K562 (cell line): Measurements from ENCODE around the gene ADGRA3.

Experiments used
- BACH1 ChIP-seq: fragments of 200-800 bp; sonication (Bioruptor generic); IDR thresholded peaks from 2 replicates; pipeline ENCODE4 v1.6.1; 2016; ENCODE audit warnings: missing genetic modification characterization, missing compliant biosample characterization
- EP300 ChIP-seq: IDR thresholded peaks from 2 replicates; pipeline ENCODE4 v1.6.1; 2012; ENCODE audit warnings: low read length, improper control_type of control experiment
- MEIS2 ChIP-seq: fragments of 450-650 bp; IDR thresholded peaks from 2 replicates; pipeline ENCODE4 v1.6.1; 2014; ENCODE audit warnings: mild to moderate bottlenecking; ENCODE audit not compliant: partially characterized antibody
- MYC ChIP-seq, 2 experiments: fragments of 250-450 bp in 1 of 2; sonication (Bioruptor Pico) in 1 of 2; IDR thresholded peaks; 2 replicates each; pipeline versions ENCODE4 v1.5.1 to v1.6.1; 2012 to 2021; ENCODE audit warnings: low read depth in 2 of 2, borderline replicate concordance in 1 of 2, improper control_type of control experiment in 1 of 2, low read length in 1 of 2, mild to moderate bottlenecking in 1 of 2, moderate library complexity in 1 of 2
- POLR2AphosphoS5 ChIP-seq: IDR thresholded peaks from 2 replicates; pipeline ENCODE4 v1.6.1; 2011; ENCODE audit warnings: mild to moderate bottlenecking, low read depth, low read length, moderate library complexity; ENCODE audit not compliant: control insufficient read depth, insufficient read depth
- RAD21 ChIP-seq, 2 experiments: fragments of 250-450 bp in 1 of 2; fragments of 450-650 bp in 1 of 2; sonication (Bioruptor Pico) in 1 of 2; formaldehyde crosslinking in 1 of 2; IDR thresholded peaks in 1 of 2; conservative IDR thresholded peaks in 1 of 2; 2 replicates each; pipeline versions ENCODE4 v1.4.0 to v1.8.0; 2020 to 2022; ENCODE audit warnings: mild to moderate bottlenecking in 2 of 2, moderate library complexity in 1 of 2
- SRF ChIP-seq, 2 experiments: fragments of 250-450, 450-650 bp in 1 of 2; sonication (Bioruptor Pico) in 1 of 2; sonication (generic) in 1 of 2; formaldehyde crosslinking; IDR thresholded peaks; 2 replicates each; pipeline versions ENCODE4 v1.5.0 to v1.5.1; 2020 to 2022; ENCODE audit warnings: mild to moderate bottlenecking in 1 of 2, missing genetic modification reagents in 1 of 2
- ZNF146 ChIP-seq: IDR thresholded peaks from one replicate; pipeline ENCODE4 v1.6.1; 2018; ENCODE audit warnings: missing compliant biosample characterization; ENCODE audit not compliant: unreplicated experiment
- TF ChIP-seq, protein P1 (sequence below): fragments of 450-650 bp; IDR thresholded peaks from 2 replicates; pipeline ENCODE4 v1.6.1; 2017; ENCODE audit warnings: antibody characterized with exemption

- TF ChIP-seq MEIS2 (no peak), BACH1 (tag) (no peak), POLR2AphosphoS5 (no peak), RAD21 (CRISPR knock-in tag; conservative IDR thresholded peaks at IDR 0.05 in 1 of 2, IDR thresholded peaks at IDR 0.05 in 1 of 2) (no peak), SRF (CRISPR knock-in tag; IDR thresholded peaks at IDR 0.05) (no peak), ZNF146 (no peak), MYC (IDR thresholded peaks at IDR 0.05; ENCODE audit: low read depth, low read length) (no peak), MYC (CRISPR knock-in tag; IDR thresholded peaks at IDR 0.05; ENCODE audit: borderline replicate concordance, low read depth) (no peak), EP300 (no peak)
- TF ChIP-seq, protein P1, sequence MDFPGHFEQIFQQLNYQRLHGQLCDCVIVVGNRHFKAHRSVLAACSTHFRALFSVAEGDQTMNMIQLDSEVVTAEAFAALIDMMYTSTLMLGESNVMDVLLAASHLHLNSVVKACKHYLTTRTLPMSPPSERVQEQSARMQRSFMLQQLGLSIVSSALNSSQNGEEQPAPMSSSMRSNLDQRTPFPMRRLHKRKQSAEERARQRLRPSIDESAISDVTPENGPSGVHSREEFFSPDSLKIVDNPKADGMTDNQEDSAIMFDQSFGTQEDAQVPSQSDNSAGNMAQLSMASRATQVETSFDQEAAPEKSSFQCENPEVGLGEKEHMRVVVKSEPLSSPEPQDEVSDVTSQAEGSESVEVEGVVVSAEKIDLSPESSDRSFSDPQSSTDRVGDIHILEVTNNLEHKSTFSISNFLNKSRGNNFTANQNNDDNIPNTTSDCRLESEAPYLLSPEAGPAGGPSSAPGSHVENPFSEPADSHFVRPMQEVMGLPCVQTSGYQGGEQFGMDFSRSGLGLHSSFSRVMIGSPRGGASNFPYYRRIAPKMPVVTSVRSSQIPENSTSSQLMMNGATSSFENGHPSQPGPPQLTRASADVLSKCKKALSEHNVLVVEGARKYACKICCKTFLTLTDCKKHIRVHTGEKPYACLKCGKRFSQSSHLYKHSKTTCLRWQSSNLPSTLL = no peak
These were observed 167.5 kb downstream of the ADGRA3 start for GRCh38 chr4:22348410-22348809.
